HEK293T (cell line): ENCODE results near the gene ACP1.

Experiments
- CTCF ChIA-PET: fragments of 350-600 bp; formaldehyde crosslinking; extraction: SDS; loops from one replicate; lab custom pipeline; 2021; ENCODE audit warnings: antibody characterized with exemption, inconsistent platforms; lab: Yijun Ruan, JAX
- POLR2A ChIA-PET: fragments of 350-600 bp; formaldehyde crosslinking; extraction: SDS; loops from one replicate; lab custom pipeline; 2020; ENCODE audit warnings: antibody characterized with exemption, inconsistent platforms; lab: Yijun Ruan, JAX
- DNase-seq: peaks from one replicate; pipeline ENCODE4 v3.0.0; 2012; ENCODE audit warnings: mixed read lengths; ENCODE audit errors: extremely low spot score
- ARNT ChIP-seq: fragments of 450-650 bp; IDR thresholded peaks from 2 replicates; pipeline ENCODE4 v1.6.1; 2017; ENCODE audit warnings: mild to moderate bottlenecking
- BHLHE40 ChIP-seq: fragments of 450-650 bp; IDR thresholded peaks from 2 replicates; pipeline ENCODE4 v1.6.1; 2016; ENCODE audit warnings: mild to moderate bottlenecking, moderate library complexity, borderline replicate concordance
- CTBP1 ChIP-seq: fragments of 450-650 bp; IDR thresholded peaks from 2 replicates; pipeline ENCODE4 v1.6.1; 2016; ENCODE audit warnings: borderline replicate concordance
- ELF4 ChIP-seq: fragments of 450-650 bp; IDR thresholded peaks from 2 replicates; pipeline ENCODE4 v1.6.1; 2017; ENCODE audit warnings: antibody characterized with exemption
- FOXA1 ChIP-seq: fragments of 450-650 bp; IDR thresholded peaks from 2 replicates; pipeline ENCODE4 v1.6.1; 2016; ENCODE audit warnings: mild to moderate bottlenecking
- FOXK2 ChIP-seq: fragments of 450-650 bp; IDR thresholded peaks from 2 replicates; pipeline ENCODE4 v1.6.1; 2016; ENCODE audit warnings: mild to moderate bottlenecking
- FOXM1 ChIP-seq: fragments of 450-650 bp; IDR thresholded peaks from 2 replicates; pipeline ENCODE4 v1.6.1; 2017; ENCODE audit warnings: mild to moderate bottlenecking, borderline replicate concordance
- HDGF ChIP-seq: fragments of 450-650 bp; IDR thresholded peaks from 2 replicates; pipeline ENCODE4 v1.6.1; 2017; ENCODE audit warnings: antibody characterized with exemption, borderline replicate concordance
- L3MBTL2 ChIP-seq: fragments of 450-650 bp; conservative IDR thresholded peaks from 2 replicates; pipeline ENCODE4 v1.6.1; 2016; ENCODE audit warnings: mild to moderate bottlenecking
- LEF1 ChIP-seq: fragments of 450-650 bp; IDR thresholded peaks from 2 replicates; pipeline ENCODE4 v1.6.1; 2017; ENCODE audit warnings: mild to moderate bottlenecking, borderline replicate concordance
- NFRKB ChIP-seq: fragments of 450-650 bp; IDR thresholded peaks from 2 replicates; pipeline ENCODE4 v1.6.1; 2016; ENCODE audit warnings: mild to moderate bottlenecking, moderate library complexity
- PKNOX1 ChIP-seq: fragments of 450-650 bp; IDR thresholded peaks from 2 replicates; pipeline ENCODE4 v1.6.1; 2016
- SP1 ChIP-seq: fragments of 450-650 bp; IDR thresholded peaks from 2 replicates; pipeline ENCODE4 v1.6.1; 2017
- SUZ12 ChIP-seq: fragments of 450-650 bp; IDR thresholded peaks from 2 replicates; pipeline ENCODE4 v1.6.1; 2016; ENCODE audit warnings: mild to moderate bottlenecking
- TARDBP ChIP-seq: fragments of 450-650 bp; IDR thresholded peaks from 2 replicates; pipeline ENCODE4 v1.6.1; 2016
- ZNF384 ChIP-seq: fragments of 450-650 bp; IDR thresholded peaks from 2 replicates; pipeline ENCODE4 v1.6.1; 2016

The ACP1 gene

GRCh38 chr2:286035-286434, 21.3 kb downstream of the ACP1 start:
- CTCF ChIA-PET, result no interaction called here

GRCh38 chr2:286774-287392, 22.1 kb downstream of the ACP1 start:
- CTCF ChIA-PET, result no interaction called here
- TF ChIP-seq FOXA1, result no peak
- TF ChIP-seq CTBP1, result no peak
- TF ChIP-seq SUZ12, result no peak
- no peak for TF ChIP-seq ELF4
- TF ChIP-seq PKNOX1, result no peak
- TF ChIP-seq SP1, result no peak
- POLR2A ChIA-PET, result no interaction called here
- DNase-seq, result no peak

More at GRCh38 chr2:286035-286434, 21.3 kb downstream of the ACP1 start:
- DNase-seq, result no peak
- TF ChIP-seq HDGF (no peak), NFRKB (no peak), L3MBTL2 (no peak), PKNOX1 (no peak), SUZ12 (no peak), ZNF384 (no peak), ELF4 (no peak)
- POLR2A ChIA-PET, result interaction anchor here (0.7 kb wide), 1 partner anchor 23 kb away, joined by 3 read pairs; no protein-coding TSS in a partner anchor

GRCh38 chr2:287471-287885, 22.7 kb downstream of the ACP1 start:
- ChIA-PET CTCF (interaction anchor here (0.6 kb wide), 1 partner anchor 428 kb away, joined by 3 read pairs; no protein-coding TSS in a partner anchor), POLR2A (no interaction called here)
- no peak for TF ChIP-seq FOXA1
- no peak for TF ChIP-seq ELF4
- no peak for TF ChIP-seq FOXM1
- no peak for TF ChIP-seq SP1
- no peak for TF ChIP-seq NFRKB
- TF ChIP-seq PKNOX1, result no peak
- TF ChIP-seq TARDBP, result no peak
- no peak for TF ChIP-seq L3MBTL2
- no peak for TF ChIP-seq SUZ12
- no peak for TF ChIP-seq LEF1
- TF ChIP-seq BHLHE40, result no peak
- no peak for TF ChIP-seq HDGF
- no peak for TF ChIP-seq CTBP1
- TF ChIP-seq ZNF384, result no peak
- TF ChIP-seq ARNT, result no peak
- TF ChIP-seq FOXK2, result no peak
- DNase-seq, result peak; percentile 44

DNA sequence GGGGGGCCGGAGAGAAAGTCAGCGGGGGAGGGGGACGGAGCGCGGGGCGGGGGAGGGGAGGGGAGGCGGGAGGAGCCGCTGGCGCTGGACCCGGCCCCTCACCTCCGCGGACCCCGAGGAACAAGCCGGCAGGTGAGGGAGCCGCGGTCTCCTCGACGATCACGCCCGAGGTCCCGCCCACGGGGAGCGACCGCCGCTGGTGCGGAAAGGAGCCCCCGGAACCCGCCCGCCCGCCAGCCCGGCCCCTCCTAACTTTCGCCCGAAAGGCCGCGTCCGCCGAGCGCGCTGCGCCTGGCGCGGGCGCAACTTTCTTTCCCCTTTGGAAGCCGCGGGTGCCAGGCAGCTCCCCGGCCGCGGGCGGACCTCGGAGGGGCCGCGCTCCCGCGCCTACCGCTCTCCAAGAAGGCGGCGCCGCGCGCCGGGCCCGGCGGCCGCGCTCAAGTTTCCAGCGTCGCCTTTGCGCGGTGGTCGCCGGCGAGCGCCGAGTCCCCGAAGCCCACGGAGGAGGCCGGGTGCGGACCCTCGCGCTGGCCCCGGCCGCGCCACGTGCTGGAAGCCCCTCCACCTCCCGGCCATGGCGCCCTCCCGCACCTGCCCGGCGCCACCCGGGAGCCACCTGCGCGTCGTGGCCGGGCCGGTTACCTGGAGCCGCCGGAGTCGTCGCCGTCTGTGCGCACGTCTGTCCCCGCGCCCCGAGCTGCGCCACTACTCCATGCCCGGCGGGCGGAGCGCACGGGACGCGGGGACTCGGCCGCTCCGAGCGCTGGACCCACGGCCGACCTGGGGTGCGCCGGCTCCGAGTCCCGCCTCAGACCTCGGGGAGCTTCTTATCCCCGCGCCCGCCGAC, 23.4 kb downstream of the ACP1 start, which contains the start of gene ALKAL2:
Gene ALKAL2 (minus strand): TSS at position 181 of the 847 bp plus-strand sequence. CDS start 256 bp downstream, outside the sequence.
- TF ChIP-seq PKNOX1 (no peak), NFRKB (no peak), L3MBTL2 (no peak), SUZ12 (no peak), TARDBP (no peak), FOXK2 (no peak), HDGF (no peak), FOXA1 (no peak), CTBP1 (no peak), ELF4 (no peak), BHLHE40 (no peak), SP1 (no peak), ARNT (no peak), LEF1 (no peak)
- POLR2A ChIA-PET, result no interaction called here
- CTCF ChIA-PET, result interaction anchor here (0.5 to 0.7 kb wide), 3 partner anchors 34 to 428 kb away, joined by 3 read pairs; no protein-coding TSS in a partner anchor
- peak; percentile 22 for DNase-seq

DNA sequence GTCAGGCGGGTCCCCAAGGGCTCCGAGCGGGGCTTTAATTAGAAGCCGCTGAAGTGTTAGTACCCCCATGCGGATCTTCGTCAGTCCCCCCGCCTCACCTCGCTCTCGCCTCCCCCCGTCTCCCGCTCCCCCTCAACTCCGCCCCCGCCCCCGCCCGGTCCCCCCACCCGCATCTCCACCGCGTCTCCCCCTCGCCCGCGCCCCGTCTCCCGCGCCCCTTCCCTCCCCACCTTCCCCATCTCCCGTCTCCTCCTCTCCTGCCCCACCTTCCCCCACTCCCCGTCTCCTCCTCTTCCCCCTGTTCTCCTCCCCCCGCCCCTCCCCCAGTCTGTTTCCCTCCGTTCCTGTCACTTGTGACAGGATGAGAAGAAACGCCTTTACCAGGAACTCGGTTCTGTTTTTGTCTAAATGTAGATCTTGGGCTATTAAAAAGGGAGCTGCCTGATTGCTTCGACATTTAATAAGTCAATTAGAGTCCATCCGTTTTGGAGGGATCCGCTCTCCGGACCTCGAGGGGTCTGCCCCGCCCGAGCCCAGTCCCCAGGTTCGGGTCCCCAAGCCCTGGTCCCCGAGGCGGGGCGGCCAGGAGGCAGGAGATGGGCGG, 24.1 kb downstream of the ACP1 start:
- ChIA-PET POLR2A (no interaction called here), CTCF (interaction anchor here (0.5 to 0.7 kb wide), 2 partner anchors 33 to 42 kb away, joined by 3 read pairs; no protein-coding TSS in a partner anchor)
- DNase-seq, result no peak
- TF ChIP-seq PKNOX1 (no peak), LEF1 (no peak), ELF4 (no peak), ZNF384 (no peak), FOXM1 (no peak), SP1 (no peak), FOXA1 (no peak), SUZ12 (no peak), L3MBTL2 (no peak), ARNT (no peak), FOXK2 (no peak), TARDBP (no peak)
